HL-60 (cell line): Measurements from ENCODE around the gene IMP3.

Experiments
- CTCF ChIP-seq: IDR thresholded peaks from one replicate; pipeline ENCODE4 v1.5.1; 2011; ENCODE audit warnings: low read length, control low read depth, inconsistent platforms; ENCODE audit not compliant: insufficient read depth
- GABPA ChIP-seq: IDR thresholded peaks from 2 replicates; pipeline ENCODE4 v1.6.1; 2012; ENCODE audit warnings: low read depth
- POLR2AphosphoS5 ChIP-seq: IDR thresholded peaks from 2 replicates; pipeline ENCODE4 v1.6.1; 2012; ENCODE audit warnings: low read depth
- REST ChIP-seq: IDR thresholded peaks from 2 replicates; pipeline ENCODE4 v1.6.1; 2012; ENCODE audit warnings: low read depth; ENCODE audit not compliant: insufficient replicate concordance
- SPI1 ChIP-seq: IDR thresholded peaks from 2 replicates; pipeline ENCODE4 v1.6.1; 2012; ENCODE audit warnings: low read depth, mild to moderate bottlenecking, borderline replicate concordance

GRCh38 chr15:75591655-75592364 is 48.2 kb downstream of the IMP3 start:
- TF ChIP-seq CTCF (no peak), REST (no peak), POLR2AphosphoS5 (no peak), GABPA (no peak), SPI1 (no peak)
